Measurements from ENCODE around the gene GFRAL.

GFRAL gene

DNA sequence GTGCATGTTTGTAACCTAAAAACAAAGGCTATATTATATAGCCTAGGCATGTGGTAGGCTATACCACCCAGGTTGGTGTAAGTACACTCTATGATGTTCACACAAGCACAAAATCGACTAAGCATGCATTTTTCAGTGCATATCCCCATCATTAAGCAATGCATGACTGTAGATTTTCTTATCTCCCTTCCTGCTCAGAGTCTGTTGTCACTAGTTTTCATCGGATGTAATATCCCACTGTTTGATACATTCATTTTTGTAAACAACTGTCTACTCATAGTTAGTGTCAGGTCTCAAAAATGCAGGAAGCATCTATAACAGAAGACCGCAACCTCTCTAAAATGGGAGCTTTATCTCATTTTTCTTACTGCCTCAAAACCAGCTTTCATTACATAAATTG, 70.7 kb downstream of the GFRAL start:
- TF ChIP-seq, protein P1, sequence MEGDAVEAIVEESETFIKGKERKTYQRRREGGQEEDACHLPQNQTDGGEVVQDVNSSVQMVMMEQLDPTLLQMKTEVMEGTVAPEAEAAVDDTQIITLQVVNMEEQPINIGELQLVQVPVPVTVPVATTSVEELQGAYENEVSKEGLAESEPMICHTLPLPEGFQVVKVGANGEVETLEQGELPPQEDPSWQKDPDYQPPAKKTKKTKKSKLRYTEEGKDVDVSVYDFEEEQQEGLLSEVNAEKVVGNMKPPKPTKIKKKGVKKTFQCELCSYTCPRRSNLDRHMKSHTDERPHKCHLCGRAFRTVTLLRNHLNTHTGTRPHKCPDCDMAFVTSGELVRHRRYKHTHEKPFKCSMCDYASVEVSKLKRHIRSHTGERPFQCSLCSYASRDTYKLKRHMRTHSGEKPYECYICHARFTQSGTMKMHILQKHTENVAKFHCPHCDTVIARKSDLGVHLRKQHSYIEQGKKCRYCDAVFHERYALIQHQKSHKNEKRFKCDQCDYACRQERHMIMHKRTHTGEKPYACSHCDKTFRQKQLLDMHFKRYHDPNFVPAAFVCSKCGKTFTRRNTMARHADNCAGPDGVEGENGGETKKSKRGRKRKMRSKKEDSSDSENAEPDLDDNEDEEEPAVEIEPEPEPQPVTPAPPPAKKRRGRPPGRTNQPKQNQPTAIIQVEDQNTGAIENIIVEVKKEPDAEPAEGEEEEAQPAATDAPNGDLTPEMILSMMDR (IDR thresholded peaks at IDR 0.05) = no peak

DNA sequence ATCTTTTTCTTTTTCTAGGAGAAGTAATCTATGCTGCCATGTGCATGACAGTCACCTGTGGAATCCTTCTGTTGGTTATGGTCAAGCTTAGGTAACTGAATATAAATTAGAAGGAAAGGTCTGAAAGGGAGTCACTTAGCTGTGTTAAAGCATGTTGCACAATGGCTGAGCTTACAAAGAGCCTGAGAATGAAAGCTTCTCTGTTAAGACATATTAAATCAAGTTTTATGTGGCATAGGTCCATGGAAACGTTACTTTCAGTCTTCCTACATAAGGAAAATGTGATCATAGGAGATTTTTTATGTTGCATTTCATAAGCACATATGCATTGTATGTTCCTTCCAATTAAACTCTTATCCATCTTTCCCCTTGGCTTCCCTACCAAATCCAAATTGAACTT, 72.1 kb downstream of the GFRAL start:
- TF ChIP-seq, protein P1 (IDR thresholded peaks at IDR 0.05) = no peak

DNA sequence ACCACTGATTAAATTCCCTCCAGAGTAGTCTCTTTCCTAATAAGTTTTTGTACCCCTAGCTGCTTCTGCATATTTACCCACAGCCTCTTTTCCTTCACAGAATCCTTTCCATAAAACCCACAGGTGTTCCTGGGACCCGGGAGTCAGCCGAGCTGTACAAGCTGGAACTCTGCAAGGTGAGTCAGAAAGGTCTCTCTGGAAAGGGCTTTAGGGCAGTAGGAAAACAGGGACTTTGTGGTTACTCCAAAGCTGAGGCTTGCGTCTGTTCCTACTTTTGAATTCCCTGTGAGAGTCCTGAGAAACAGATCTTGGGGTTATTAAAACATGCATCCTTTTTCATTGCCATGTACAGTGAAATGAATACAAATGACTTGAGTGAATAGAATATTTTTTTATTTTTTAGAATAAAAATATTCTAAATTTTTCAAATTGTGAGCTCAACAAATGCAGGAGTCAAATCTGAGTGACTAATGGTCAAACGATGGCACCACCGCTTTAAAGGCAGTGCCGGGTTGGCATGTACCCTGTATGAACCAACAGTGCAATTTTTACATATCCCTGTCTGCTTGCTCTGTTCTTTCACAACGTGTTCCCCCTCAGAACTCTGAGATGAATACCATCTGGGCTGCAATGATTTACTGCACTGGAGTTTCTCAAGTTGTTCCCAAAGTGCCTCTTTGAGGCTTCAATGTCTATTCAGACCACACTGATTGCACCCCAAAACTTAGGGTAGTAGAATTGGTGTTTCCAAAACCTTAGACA, 78.4 kb downstream of the GFRAL start:
- TF ChIP-seq, protein P1 (IDR thresholded peaks at IDR 0.05) = no peak

DNA sequence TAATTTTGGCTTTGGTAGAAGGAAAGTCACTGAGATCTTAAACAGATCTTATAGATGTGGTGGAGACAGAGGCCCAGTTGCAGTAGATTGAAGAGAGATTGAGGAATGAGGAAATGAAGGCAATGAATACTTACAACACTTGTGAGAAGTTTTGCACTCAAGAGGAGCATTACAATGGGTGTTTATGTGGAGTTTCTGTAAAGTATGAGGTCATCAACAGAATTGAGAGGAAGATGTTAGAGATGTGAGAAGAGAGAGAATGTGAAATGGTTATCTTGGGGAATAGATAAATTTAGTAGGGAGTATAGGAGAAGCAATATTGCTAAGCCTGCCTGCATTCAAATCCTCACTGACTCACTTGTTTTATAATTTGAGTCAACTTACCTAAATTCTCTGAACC, 83.4 kb downstream of the GFRAL start:
- TF ChIP-seq, protein P1 (IDR thresholded peaks at IDR 0.05) = no peak

DNA sequence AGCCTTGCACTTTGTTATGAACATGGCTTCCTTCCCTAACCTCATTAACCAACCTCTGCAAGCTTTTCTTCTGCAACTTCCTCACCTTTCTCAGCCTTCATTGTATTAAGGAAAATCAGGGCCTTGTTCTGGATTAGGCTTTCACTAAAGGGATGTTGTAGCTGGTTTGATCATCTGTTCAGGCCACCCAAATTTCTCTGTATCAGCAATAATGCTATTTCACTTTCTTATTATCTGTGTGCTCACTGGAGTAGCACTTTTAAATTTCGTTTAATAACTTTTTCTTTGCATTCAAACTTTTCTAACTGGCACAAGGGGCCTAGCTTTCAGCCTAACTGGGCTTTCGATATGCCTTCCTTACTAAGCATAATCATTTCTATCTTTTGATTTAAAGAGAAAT, 96.7 kb downstream of the GFRAL start:
- TF ChIP-seq, protein P1 (IDR thresholded peaks at IDR 0.05) = no peak

DNA sequence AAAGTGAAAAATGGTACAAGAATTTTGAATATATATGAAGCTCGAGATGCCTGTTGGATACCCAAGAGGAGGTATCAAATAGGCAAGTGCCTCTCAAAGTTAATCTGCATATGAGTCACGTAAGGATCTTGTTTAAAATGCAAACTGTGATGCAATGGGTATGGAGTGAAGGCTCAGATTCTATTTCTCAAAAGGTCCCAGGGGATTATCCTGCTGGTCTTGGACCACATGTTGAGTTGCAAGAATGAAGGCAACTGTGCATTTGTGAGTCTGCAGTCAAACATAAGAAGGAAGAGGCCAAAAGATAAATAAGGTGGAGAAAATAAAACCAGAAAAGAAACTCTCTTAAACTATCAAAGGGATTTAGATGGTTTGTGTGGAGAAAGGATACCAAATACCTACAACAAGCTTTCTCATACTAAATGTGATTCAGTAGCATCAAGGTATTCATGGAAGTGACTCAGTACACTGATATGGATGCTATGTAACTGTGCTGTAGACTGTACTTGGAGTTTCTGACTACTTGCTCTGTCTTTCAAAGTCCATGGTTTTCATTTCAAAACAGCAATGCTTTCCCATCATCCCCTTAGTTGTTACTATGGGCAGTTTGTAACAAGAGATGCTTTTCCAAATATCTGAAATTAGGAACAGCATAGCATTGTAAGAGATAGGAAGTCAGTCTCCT, 106.3 kb downstream of the GFRAL start:
- TF ChIP-seq, protein P1 (IDR thresholded peaks at IDR 0.05) = no peak

DNA sequence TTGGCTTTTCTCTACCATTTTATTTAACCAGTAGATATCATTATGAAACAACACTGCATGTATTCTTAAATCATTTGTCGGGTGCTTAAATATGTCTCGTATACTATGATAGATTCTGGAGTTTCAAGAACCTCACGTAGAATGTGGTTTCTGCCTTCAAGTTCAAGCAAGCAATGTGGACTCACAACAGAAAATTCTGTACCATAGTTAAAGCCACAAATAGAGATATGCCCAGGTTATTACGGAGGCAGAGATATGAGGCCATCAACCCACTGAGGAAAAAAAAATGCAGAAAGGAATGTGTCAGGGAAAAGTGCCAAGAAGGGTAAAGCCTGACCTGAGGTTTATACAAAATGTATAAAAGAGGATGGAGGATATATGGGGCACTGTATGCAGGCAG, 109.9 kb downstream of the GFRAL start:
- TF ChIP-seq, protein P1 (IDR thresholded peaks at IDR 0.05) = no peak
